Aorta (tissue), 5 donors: ENCODE measurements around the gene ALK. TPM values are rescaled to one million over a fixed set of nuclear protein-coding genes. Genes with fewer than 3 reads are reported as not detected.

Experiments used
- ATAC-seq: fragments of 200-7000 bp; cut with Tn5 transposase; one replicate; pipeline ENCODE4 v1.9.1; 2022; ENCODE audit warnings: moderate library complexity; ENCODE audit not compliant: low FRiP score
- DNase-seq, 2 donors: peaks; one replicate each; pipeline ENCODE4 v3.0.0-alpha.2; 2020
- H3K27ac ChIP-seq, 2 donors: one replicate each; pipeline ENCODE4 v1.5.1; 2013; ENCODE audit warnings: low read length in 2 of 2, mild to moderate bottlenecking in 2 of 2, moderate library complexity in 2 of 2, control low read depth in 1 of 2, inconsistent platforms in 1 of 2, low read depth in 1 of 2
- H3K27me3 ChIP-seq, 2 donors: one replicate each; pipeline ENCODE4 v1.6.1; 2013; ENCODE audit warnings: control low read depth in 1 of 2, low read length in 1 of 2, mild to moderate bottlenecking in 1 of 2, moderate library complexity in 1 of 2; ENCODE audit not compliant: insufficient read depth in 2 of 2, control insufficient read depth in 1 of 2
- H3K36me3 ChIP-seq, 2 donors: one replicate each; pipeline ENCODE4 v1.6.1; 2013; ENCODE audit warnings: control low read depth in 1 of 2, low read length in 1 of 2, mild to moderate bottlenecking in 1 of 2; ENCODE audit not compliant: insufficient read depth in 2 of 2, control insufficient read depth in 1 of 2
- H3K4me1 ChIP-seq, 2 donors: one replicate each; pipeline ENCODE4 v1.6.1; 2013; ENCODE audit warnings: low read length in 2 of 2, control low read depth in 1 of 2, mild to moderate bottlenecking in 1 of 2, moderate library complexity in 1 of 2; ENCODE audit not compliant: insufficient read depth in 2 of 2, control insufficient read depth in 1 of 2
- H3K4me3 ChIP-seq, 2 donors: one replicate each; pipeline ENCODE4 v1.5.1; 2013; ENCODE audit warnings: low read length in 2 of 2, control low read depth in 1 of 2, mild to moderate bottlenecking in 1 of 2
- H3K9me3 ChIP-seq: one replicate; pipeline ENCODE4 v1.6.1; 2013; ENCODE audit warnings: mild to moderate bottlenecking, low read length; ENCODE audit not compliant: control insufficient read depth
- WGBS, 2 donors: extraction: QIAGEN DNeasy Blood & Tissue Kit; methylation state at CpG; one replicate each; pipeline ENCODE4 v1.1.7; 2013; 5-methylcytosine and 5-hydroxymethylcytosine counted together
- intact Hi-C, 2 donors: fragments of 100-400 bp; cut with DNase I; formaldehyde crosslinking; loops; one replicate each; pipeline versions ENCODE4 v1.14.2 to v1.15.0; 2022
- polyA plus RNA-seq, 2 donors: library from polyadenylated mRNA; stranded (reverse); fragments of 200-250 nt; gene quantifications; one replicate each; pipeline ENCODE4 v1.2.3, GENCODE V29; 2013
- total RNA-seq, 2 donors: library from RNA; stranded (reverse); fragmentation: NEBNext Ultra II Directional; extraction: Animal tissue kit (Norgen Biotek cat#: 25700); gene quantifications; one replicate each; pipeline ENCODE4 v1.2.1, GENCODE V29; 2021
- donor health status: healthy with polysubstance abuse.
- donor health status: Bipolar disorder and iron deficiency.
- donor health status: DM: no; HTN: no; CAD: no.
- donor health status: DM: no; HTN: no; CAD: no.
- donor health status: DM: yes; HTN: yes; CAD: no.

The ALK gene
- total and polyA plus RNA-seq, 4 donors: 0.13 to 0.30 TPM; not detected in 2

DNA sequence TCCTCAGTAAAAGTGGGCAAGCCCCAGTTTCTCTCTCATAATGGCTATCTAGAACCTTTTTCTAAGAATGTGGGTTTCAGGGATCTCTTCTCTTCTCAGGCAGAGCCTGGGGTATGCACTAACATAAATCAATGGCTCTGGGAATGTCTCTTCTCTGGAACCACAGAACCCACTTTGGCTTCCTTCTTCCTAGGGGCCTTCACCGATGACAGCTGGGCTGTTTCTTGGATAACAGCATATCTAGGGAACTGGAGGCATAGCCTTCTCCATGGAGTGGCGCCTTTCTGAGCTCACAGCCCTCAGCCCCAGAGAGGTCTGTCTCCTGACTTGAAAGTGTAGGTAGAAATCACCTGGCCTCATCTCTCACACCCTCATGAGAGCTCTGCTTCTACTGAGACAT lies 558.3 kb downstream of the ALK start:
- no peak overlapping the region for H3K4me3 ChIP-seq
- no peaks in the 10 kb centered on the region for H3K36me3 ChIP-seq
- H3K4me1 ChIP-seq: no peaks in the 10 kb centered on the region
- no peaks in the 10 kb centered on the region for H3K27me3 ChIP-seq
- 81 to 87% methylated on average over 2 of the region's 2 CpGs for WGBS, 2 donors
- intact Hi-C loops: no loop called here
- no peak for DNase-seq
- no peak overlapping the region for H3K27ac ChIP-seq
- ATAC-seq: no peak
- H3K9me3 ChIP-seq: no peaks in the 10 kb centered on the region

DNA sequence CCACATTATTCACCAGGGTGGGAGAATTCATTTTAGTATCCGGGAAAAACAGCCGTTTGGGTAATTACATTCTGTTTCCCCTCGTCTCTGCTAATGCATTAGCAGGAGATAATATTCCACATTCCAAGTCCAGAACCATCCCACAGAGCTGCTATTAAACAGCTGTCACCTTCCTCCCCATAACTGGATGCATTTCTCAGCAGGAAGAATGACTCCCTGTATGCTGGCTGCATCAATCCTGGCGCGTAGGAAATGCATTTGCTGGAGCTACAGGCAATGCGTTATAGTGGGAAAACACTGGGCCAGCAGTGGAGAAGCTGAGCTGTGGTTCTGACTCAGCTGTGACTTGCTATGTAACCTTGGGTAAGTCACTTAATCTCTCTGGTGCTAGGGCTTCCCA lies 560.2 kb downstream of the ALK start:
- Histone ChIP-seq H3K27ac (no peak overlapping the region), H3K36me3 (no peaks in the 10 kb centered on the region), H3K27me3 (no peaks in the 10 kb centered on the region), H3K4me3 (no peak overlapping the region), H3K9me3 (no peaks in the 10 kb centered on the region), H3K4me1 (no peaks in the 10 kb centered on the region)
- ATAC-seq (no peak), DNase-seq (no peak)
- WGBS, 2 donors: 76 to 77% methylated on average over 6 of the region's 6 CpGs
- intact Hi-C loops: no loop called here

DNA sequence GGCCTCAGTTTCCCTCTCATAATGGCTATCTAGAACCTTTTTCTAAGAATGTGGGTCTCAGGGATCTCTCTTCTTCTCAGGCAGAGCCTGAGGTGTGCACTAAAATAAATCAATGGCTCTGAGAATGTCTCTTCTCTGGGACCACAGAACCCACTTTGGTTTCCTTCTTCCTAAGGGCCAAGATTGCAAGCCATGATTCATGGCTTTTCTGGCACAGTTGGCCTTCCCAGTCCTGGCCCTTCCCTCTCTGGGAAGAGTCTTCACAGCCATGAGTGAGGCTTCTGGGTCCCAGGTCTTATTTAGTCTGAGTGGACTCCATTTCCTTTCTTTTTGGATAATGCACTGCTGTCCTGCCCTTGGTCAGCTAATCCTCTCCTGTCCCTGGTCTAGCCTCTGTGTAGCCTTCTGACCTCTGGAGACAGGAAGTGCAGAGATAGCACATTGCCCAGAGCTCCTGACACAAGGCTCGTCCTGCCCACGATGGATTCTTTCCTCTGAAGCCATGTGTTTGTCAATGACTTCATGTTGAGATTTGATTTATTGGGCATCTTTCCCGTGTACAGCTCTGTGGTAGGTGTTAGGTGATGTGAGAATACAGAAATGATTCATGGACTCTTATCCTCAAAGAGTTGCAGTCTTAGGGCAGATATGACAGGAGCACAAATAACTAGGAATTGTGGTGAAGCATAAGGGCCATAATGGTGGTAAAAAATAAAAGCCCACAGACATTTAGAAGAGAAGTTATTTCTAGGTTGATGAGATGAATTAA lies 561.2 kb downstream of the ALK start:
- Histone ChIP-seq H3K36me3 (no peaks in the 10 kb centered on the region), H3K4me1 (no peaks in the 10 kb centered on the region), H3K9me3 (peaks cover 3% of the 10 kb centered on the region), H3K27me3 (no peaks in the 10 kb centered on the region), H3K4me3 (no peak overlapping the region), H3K27ac (no peak overlapping the region)
- intact Hi-C loops: no loop called here
- ATAC-seq (no peak), DNase-seq (no peak)
- WGBS, 2 donors: 24 to 32% methylated on average over 3 of the region's 3 CpGs

DNA sequence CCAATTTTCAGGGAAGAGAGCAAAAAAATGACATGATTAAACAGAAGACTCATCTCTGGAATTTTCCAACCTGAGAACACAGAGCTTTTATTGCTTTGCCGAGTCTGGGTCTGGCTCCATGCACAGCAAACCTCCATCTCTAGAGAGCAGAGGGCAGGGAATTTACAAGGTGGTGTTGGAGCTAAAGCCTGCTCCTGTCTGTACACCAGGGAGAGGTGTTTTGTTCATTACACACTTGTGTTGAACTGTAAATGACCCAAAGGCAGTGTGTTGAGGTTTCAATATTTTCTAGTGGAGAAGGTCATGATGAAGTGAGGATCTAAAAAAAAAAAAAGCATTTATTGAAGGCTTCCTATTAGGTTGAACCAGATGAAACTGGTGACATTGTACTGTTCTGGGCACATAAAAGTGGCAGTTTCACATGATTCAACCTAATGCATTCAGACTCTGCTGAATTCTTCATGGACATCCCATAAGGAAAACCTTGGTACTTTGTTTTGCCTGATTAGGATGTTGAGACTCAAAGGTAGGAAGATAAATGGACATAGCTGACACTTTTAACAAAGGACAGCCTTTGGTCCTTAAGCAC lies 567.9 kb downstream of the ALK start:
- no peaks in the 10 kb centered on the region for H3K36me3 ChIP-seq
- intact Hi-C loops: no loop called here
- ATAC-seq (no peak), DNase-seq (no peak)
- no peaks in the 10 kb centered on the region for H3K27me3 ChIP-seq
- no peak overlapping the region for H3K27ac ChIP-seq
- 79 to 90% methylated on average over 1 of the region's 1 CpG for WGBS, 2 donors
- peaks cover 3% of the 10 kb centered on the region for H3K9me3 ChIP-seq
- H3K4me1 ChIP-seq: no peaks in the 10 kb centered on the region
- H3K4me3 ChIP-seq: no peak overlapping the region

DNA sequence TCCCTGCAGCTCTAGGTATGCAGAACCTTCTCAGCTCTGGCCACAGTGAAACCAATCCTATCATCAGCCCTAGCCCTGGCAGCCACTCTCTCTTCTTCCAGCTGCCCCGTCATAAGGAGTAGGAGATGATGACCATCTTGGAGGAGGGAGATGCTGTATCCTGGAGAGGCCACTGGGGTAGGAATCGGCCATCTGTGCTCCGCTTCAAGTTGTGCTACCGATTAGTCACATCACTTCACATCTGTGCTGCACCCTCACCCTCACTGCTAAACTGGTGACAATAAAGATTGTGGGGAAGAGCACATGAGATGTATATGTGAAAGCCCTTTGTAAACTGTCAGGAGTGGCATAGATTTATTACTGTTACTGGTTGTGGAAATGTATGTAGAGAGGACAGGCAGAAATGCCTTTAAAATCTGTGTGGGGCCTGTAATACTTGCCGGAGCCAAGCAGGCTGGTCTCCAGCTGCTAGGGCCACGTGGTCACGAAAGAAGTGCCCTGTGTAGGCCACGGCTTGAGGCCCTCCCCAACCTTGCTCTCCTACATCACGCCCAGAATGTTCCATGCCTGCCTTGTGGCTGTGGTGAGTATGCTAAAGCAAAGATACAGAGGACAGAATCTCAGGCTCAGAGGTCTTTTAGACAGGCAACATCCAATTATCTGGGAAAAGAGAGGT lies 569.3 kb downstream of the ALK start:
- no peaks in the 10 kb centered on the region for H3K27me3 ChIP-seq
- DNase-seq (no peak), ATAC-seq (no peak)
- H3K27ac ChIP-seq: no peak overlapping the region
- no peak overlapping the region for H3K4me3 ChIP-seq
- no peaks in the 10 kb centered on the region for H3K4me1 ChIP-seq
- intact Hi-C loops: no loop called here
- H3K9me3 ChIP-seq: peaks cover 3% of the 10 kb centered on the region
- WGBS, 2 donors: 68 to 72% methylated on average over 9 of the region's 9 CpGs
- no peaks in the 10 kb centered on the region for H3K36me3 ChIP-seq

DNA sequence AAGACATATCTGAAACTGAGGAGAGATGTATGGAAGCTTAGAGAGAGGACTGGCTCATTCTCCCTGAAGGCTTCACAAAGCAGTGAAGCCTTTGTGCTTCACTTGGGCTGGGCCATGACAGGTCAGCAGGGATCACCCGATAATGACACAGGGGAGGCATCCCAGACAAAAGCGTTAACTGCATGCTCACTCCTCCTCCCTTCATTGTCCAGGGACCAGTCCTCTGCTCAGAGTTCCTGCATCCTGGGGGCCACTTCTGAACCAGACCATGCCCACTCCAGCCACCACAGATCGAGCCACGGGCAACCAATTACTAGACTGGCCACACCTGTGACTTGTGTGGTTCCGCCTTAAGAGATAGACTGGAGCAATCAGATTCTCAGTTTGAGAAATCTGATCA lies 570.1 kb downstream of the ALK start:
- intact Hi-C loops: no loop called here
- no peaks in the 10 kb centered on the region for H3K36me3 ChIP-seq
- H3K4me3 ChIP-seq: no peak overlapping the region
- DNase-seq (no peak), ATAC-seq (no peak)
- WGBS, 2 donors: 75 to 77% methylated on average over 5 of the region's 5 CpGs
- no peaks in the 10 kb centered on the region for H3K27me3 ChIP-seq
- peaks cover 3% of the 10 kb centered on the region for H3K9me3 ChIP-seq
- H3K4me1 ChIP-seq: no peaks in the 10 kb centered on the region
- H3K27ac ChIP-seq: no peak overlapping the region

DNA sequence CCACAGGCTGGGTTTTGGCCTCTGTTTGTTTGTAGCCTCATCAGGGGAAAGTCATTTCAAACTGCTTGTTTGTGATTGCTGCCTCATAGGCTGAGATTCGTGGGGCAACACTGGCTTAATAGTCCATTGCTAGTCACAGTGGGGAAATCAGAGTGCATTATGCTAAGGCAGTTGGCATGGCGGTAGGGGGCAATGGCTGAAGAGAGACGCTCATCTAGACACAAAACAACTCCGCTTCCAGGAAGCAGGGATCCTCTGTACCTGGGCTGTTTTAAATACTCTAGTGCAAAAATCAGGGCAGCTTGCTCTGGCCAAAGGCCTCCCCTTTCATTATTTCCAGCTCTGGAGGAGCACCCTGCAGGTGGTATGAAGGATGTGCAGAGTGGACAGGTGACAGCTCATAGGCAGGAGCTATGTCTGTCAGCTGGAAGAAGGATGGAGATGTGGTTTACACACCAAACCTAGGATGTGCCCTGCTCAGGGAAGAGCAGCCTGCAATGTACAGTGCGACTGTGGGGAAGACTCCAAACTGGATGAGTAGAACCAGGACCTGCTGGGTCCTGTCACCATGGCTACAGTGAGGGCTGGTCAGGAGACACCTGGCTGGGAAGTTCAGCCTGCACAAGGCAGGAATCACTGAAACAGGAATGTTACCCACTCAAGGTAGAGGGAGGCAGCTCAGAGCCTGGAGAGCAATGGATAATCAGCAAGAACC lies 571.9 kb downstream of the ALK start:
- intact Hi-C loops: no loop called here
- H3K9me3 ChIP-seq: no peaks in the 10 kb centered on the region
- H3K27me3 ChIP-seq: no peaks in the 10 kb centered on the region
- ATAC-seq (no peak), DNase-seq (no peak)
- 81 to 82% methylated on average over 5 of the region's 5 CpGs for WGBS, 2 donors
- no peaks in the 10 kb centered on the region for H3K36me3 ChIP-seq
- H3K4me3 ChIP-seq: no peak overlapping the region
- H3K27ac ChIP-seq: no peak overlapping the region
- H3K4me1 ChIP-seq: no peaks in the 10 kb centered on the region

DNA sequence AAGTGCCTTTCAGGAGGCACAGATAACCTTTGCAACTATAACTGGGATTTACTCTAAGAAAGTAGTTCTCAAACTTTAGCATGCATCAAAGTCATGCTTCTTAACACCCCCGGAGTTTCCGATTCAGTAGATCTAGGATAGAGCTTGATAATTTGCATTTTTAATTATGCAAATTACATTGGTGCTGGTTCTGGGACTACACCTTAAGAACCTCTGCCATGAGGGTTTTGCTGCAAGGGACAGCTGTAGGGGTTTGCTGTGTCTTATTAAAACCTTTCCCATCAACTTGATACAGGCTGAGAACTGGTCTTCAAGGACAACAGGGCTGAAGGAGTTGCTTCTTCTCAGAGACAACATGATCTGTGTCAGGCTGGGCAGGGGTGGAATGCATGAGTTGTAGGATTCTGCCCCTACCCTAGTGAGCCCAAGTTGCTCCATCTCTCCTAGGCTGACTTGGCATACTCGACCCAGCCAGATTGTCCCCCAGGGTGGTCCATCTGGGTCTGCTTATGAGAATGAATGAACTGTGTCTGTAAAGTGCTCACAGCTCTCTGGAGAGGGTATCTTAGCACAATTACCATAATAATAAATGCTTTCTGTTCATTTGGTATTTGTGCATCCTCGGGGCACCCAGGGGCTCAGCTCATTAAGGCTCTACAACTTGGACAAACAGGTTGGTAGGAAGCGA lies 573.5 kb downstream of the ALK start:
- intact Hi-C loops: no loop called here
- no peak for DNase-seq
- 78 to 80% methylated on average over 5 of the region's 5 CpGs for WGBS, 2 donors
- no peak for ATAC-seq
- Histone ChIP-seq H3K9me3 (no peaks in the 10 kb centered on the region), H3K36me3 (no peaks in the 10 kb centered on the region), H3K27ac (no peak overlapping the region), H3K4me1 (no peaks in the 10 kb centered on the region), H3K4me3 (no peak overlapping the region), H3K27me3 (no peaks in the 10 kb centered on the region)
